HG02571 (cell line): ENCODE data around the gene TIAM1.
"Not testable (repeated sequence)": the region's sequence is repeated elsewhere in the genome, so short reads cannot be mapped to it uniquely, and the experiment has no call there.

Source experiments
- ATAC-seq: cut with Tn5 transposase; IDR thresholded peaks from one replicate; pipeline ENCODE4 v1.9.1; 2021; ENCODE audit warnings: mild to moderate bottlenecking, moderate library complexity; ENCODE audit not compliant: unreplicated experiment

Gene TIAM1

GRCh38 chr21:31255036-31255435 is 89.0 kb downstream of the TIAM1 start:
- ATAC-seq = no peak

- ATAC-seq = no peak
Observed at GRCh38 chr21:31254131-31254530, 89.9 kb downstream of the TIAM1 start.

GRCh38 chr21:31253684-31254083 is 90.4 kb downstream of the TIAM1 start:
- ATAC-seq = no peak

GRCh38 chr21:31252611-31253010 is 91.5 kb downstream of the TIAM1 start:
- no peak for ATAC-seq

- ATAC-seq = no peak
Observed at GRCh38 chr21:31252091-31252490, 92.0 kb downstream of the TIAM1 start.

GRCh38 chr21:31251686-31252085 is 92.4 kb downstream of the TIAM1 start:
- no peak for ATAC-seq

GRCh38 chr21:31248598-31248997 is 95.5 kb downstream of the TIAM1 start:
- ATAC-seq = no peak

GRCh38 chr21:31243611-31244010 is 100.5 kb downstream of the TIAM1 start:
- no peak for ATAC-seq

GRCh38 chr21:31236528-31236927 is 107.5 kb downstream of the TIAM1 start:
- ATAC-seq = no peak

GRCh38 chr21:31235671-31236450 is 108.2 kb downstream of the TIAM1 start:
- no peak for ATAC-seq

- no peak for ATAC-seq
Observed at GRCh38 chr21:31234936-31235335, 109.1 kb downstream of the TIAM1 start.

GRCh38 chr21:31233711-31234110 is 110.3 kb downstream of the TIAM1 start:
- ATAC-seq = no peak

- ATAC-seq = no peak
Observed at GRCh38 chr21:31232344-31232743, 111.7 kb downstream of the TIAM1 start.

- ATAC-seq = no peak
Observed at GRCh38 chr21:31230937-31231336, 113.1 kb downstream of the TIAM1 start.

GRCh38 chr21:31228723-31229122 is 115.3 kb downstream of the TIAM1 start:
- not testable (repeated sequence) for ATAC-seq

GRCh38 chr21:31225713-31226112 is 118.3 kb downstream of the TIAM1 start:
- no peak for ATAC-seq

- no peak for ATAC-seq
Observed at GRCh38 chr21:31222142-31222541, 121.9 kb downstream of the TIAM1 start.

- no peak for ATAC-seq
Observed at GRCh38 chr21:31221043-31221442, 123.0 kb downstream of the TIAM1 start.

- ATAC-seq = no peak
Observed at GRCh38 chr21:31220575-31220974, 123.5 kb downstream of the TIAM1 start.

- no peak for ATAC-seq
Observed at GRCh38 chr21:31218830-31219608, 125.0 kb downstream of the TIAM1 start.

GRCh38 chr21:31216206-31216605 is 127.9 kb downstream of the TIAM1 start:
- no peak for ATAC-seq

- ATAC-seq = no peak
Observed at GRCh38 chr21:31213787-31214186, 130.3 kb downstream of the TIAM1 start.
